Frontal cortex (tissue), 1 donor: ENCODE results near the gene GLB1L. TPM values are rescaled to one million over a fixed set of nuclear protein-coding genes. Genes with fewer than 3 reads are reported as not detected.

ENCODE experiments used
- small RNA-seq: library from RNA; depleted of rRNA; stranded (forward); fragments of <200 nt; gene quantifications from one replicate; pipeline ENCODE3, GENCODE V24; 2014
- total RNA-seq: library from RNA; depleted of rRNA; stranded (reverse); fragments of >200 nt; gene quantifications from one replicate; pipeline ENCODE4 v1.2.3, GENCODE V29; 2014

The GLB1L gene
- total RNA-seq, 1 donor from 2014 or later = 4.9 TPM

Small RNA genes within 50 kb of the gene (small RNA-seq; reads per million reads assigned to genes)
- 7.0 reads per million, percentile 94 among the genes with 10 or more reads in this experiment for gene MIR153-1

Other genes starting within 250 kb of the GLB1L start
- gene CFAP65, start 203.9 kb downstream of the GLB1L start, total RNA-seq = 0.82 TPM
- gene IHH, start 184.5 kb downstream of the GLB1L start, total RNA-seq = 0.41 TPM
- 8.6 TPM for gene NHEJ1, start 84.6 kb downstream of the GLB1L start, total RNA-seq
- gene SLC23A3, start 75.4 kb downstream of the GLB1L start, total RNA-seq = under 0.01 TPM
- 32.2 TPM for gene CNPPD1, start 68.5 kb downstream of the GLB1L start, total RNA-seq
- gene RETREG2, start 67.2 kb downstream of the GLB1L start, total RNA-seq = 73.4 TPM
- gene ZFAND2B, start 38.7 kb downstream of the GLB1L start, total RNA-seq = 10.2 TPM
- gene ABCB6, start 26.5 kb downstream of the GLB1L start, total RNA-seq = 28.1 TPM
- 19.6 TPM for gene ATG9A, start 15.8 kb downstream of the GLB1L start, total RNA-seq
- gene ANKZF1, start 15.6 kb downstream of the GLB1L start, total RNA-seq = 34.2 TPM
- gene STK16, start within 50 bp of the GLB1L start, total RNA-seq = 12.2 TPM
- not detected for gene TUBA4B, start 7.8 kb upstream of the GLB1L start, total RNA-seq
- 2.0 TPM for gene TUBA4A, start 8.5 kb upstream of the GLB1L start, total RNA-seq
- gene DNAJB2, start 33.9 kb upstream of the GLB1L start, total RNA-seq = 46.1 TPM
- 24.5 TPM for gene PTPRN, start 64.0 kb upstream of the GLB1L start, total RNA-seq
- gene RESP18, start 87.3 kb upstream of the GLB1L start, total RNA-seq = 0.82 TPM
- 13.9 TPM for gene DNPEP, start 142.5 kb upstream of the GLB1L start, total RNA-seq
- gene DES, start 172.9 kb upstream of the GLB1L start, total RNA-seq = 0.41 TPM
- 13.0 TPM for gene SPEG, start 189.4 kb upstream of the GLB1L start, total RNA-seq